AG04449 (cell line): Measurements from ENCODE around the gene PES1.
"Not testable (repeated sequence)": the region's sequence is repeated elsewhere in the genome, so short reads cannot be mapped to it uniquely, and the experiment has no call there.

Experiments
- CTCF ChIA-PET: fragments of 350-600 bp; formaldehyde crosslinking; extraction: SDS; loops from one replicate; lab custom pipeline; 2021; ENCODE audit warnings: antibody characterized with exemption; lab: Yijun Ruan, JAX
- POLR2A ChIA-PET: fragments of 400-600, 350-600 bp; formaldehyde crosslinking; extraction: SDS; loops from one replicate; lab custom pipeline; 2020; ENCODE audit warnings: antibody characterized with exemption, inconsistent platforms; lab: Yijun Ruan, JAX
- DNase-seq: peaks from one replicate; pipeline ENCODE4 v3.0.0-alpha.2; 2010; ENCODE audit warnings: low read depth, low spot score
- H3K4me3 ChIP-seq: 2 replicates; pipeline ENCODE4 v1.5.1; 2011; ENCODE audit warnings: low read depth, mild to moderate bottlenecking, control low read depth, low read length
- TF ChIP-seq, protein P1 (sequence below): IDR thresholded peaks from one replicate; pipeline ENCODE4 v1.5.1; 2011; ENCODE audit warnings: mild to moderate bottlenecking, moderate library complexity, low read length, control low read depth, inconsistent platforms; ENCODE audit not compliant: insufficient read depth; ENCODE audit errors: missing control alignments

The PES1 gene

GRCh38 chr22:30564045-30564760, 27.5 kb downstream of the PES1 start:
- ChIA-PET POLR2A (no interaction called here), CTCF (no interaction called here)
- H3K4me3 ChIP-seq, result no peak overlapping the region
- no peak for DNase-seq
- TF ChIP-seq, protein P1, sequence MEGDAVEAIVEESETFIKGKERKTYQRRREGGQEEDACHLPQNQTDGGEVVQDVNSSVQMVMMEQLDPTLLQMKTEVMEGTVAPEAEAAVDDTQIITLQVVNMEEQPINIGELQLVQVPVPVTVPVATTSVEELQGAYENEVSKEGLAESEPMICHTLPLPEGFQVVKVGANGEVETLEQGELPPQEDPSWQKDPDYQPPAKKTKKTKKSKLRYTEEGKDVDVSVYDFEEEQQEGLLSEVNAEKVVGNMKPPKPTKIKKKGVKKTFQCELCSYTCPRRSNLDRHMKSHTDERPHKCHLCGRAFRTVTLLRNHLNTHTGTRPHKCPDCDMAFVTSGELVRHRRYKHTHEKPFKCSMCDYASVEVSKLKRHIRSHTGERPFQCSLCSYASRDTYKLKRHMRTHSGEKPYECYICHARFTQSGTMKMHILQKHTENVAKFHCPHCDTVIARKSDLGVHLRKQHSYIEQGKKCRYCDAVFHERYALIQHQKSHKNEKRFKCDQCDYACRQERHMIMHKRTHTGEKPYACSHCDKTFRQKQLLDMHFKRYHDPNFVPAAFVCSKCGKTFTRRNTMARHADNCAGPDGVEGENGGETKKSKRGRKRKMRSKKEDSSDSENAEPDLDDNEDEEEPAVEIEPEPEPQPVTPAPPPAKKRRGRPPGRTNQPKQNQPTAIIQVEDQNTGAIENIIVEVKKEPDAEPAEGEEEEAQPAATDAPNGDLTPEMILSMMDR, result no peak

GRCh38 chr22:30562366-30562765, 29.3 kb downstream of the PES1 start:
- TF ChIP-seq, protein P1, result no peak
- ChIA-PET CTCF (no interaction called here), POLR2A (interaction anchor here (0.8 kb wide), 1 partner anchor 9 kb away, joined by 3 read pairs; no protein-coding TSS in a partner anchor)
- DNase-seq, result no peak
- H3K4me3 ChIP-seq, result no peak overlapping the region

DNA sequence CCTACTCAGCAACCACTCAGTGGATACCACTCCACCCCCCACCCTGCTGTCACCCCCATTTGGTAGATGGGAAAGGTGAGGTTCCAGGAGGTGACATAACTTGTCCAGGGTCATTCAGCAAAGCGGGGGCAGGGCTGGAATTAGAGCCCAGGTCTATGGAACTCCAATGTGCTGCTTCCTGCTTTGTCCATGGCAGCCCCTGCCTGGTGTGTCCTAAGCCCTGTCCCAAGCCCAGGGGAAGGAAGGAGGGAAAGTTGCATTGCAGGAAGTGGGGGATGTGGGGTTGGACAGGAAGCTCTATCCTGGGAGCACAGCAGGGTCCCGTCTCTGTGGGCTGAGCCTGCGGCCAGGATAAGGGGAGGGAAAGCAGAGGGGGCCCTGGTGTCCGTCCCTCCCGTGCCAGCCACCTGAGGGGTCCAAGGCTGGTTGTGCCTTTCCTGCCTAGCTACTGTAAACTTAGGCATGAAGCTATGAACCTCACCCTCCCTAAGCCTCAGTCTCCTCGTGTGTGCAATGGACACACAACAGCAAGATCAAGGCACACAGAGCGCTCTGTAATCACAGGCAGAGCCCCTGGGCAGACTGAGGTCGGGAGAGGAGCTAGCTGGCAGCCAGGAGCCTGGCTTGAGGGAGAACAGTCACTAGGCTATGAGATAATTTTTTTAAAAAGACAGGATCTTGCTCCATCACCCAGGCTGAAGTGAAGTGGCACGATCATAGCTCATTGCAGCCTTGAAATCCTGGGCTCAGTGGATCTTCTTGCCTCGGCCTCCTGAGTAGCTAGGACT, 30.1 kb downstream of the PES1 start:
- no peak for DNase-seq
- ChIA-PET POLR2A (interaction anchor here (0.8 kb wide), 1 partner anchor 10 kb away, joined by 3 read pairs; no protein-coding TSS in a partner anchor), CTCF (no interaction called here)
- H3K4me3 ChIP-seq, result no peak overlapping the region
- TF ChIP-seq, protein P1, result no peak

DNA sequence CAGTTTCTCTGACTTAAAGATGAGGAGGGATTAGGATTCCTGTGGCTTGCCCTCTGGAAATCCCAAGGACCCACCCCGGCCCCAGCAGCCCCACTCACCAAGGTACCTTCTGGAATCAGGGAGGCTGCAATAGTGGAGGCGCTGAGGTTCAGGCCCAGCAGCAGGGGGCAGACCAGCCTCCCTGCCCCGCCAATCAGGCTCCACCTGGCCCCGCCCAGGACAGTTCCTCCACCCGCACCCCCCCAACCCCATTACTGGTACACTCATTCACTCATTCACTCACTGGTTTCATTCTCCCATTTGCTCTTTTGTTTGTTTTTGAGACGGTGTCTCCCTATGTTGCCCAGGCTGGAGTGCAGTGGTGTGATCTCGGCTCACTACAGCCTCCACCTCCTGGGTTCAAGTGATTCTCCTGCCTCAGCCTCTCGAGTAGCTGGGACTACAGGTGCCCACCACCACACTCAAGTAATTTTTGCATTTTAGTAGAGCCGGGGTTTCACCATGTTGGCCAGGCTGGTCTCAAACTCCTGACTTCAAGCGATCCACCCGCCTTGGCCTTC, 31.0 kb downstream of the PES1 start:
- CTCF ChIA-PET, DNase-seq, POLR2A ChIA-PET, H3K4me3 ChIP-seq: not testable (repeated sequence)

DNA sequence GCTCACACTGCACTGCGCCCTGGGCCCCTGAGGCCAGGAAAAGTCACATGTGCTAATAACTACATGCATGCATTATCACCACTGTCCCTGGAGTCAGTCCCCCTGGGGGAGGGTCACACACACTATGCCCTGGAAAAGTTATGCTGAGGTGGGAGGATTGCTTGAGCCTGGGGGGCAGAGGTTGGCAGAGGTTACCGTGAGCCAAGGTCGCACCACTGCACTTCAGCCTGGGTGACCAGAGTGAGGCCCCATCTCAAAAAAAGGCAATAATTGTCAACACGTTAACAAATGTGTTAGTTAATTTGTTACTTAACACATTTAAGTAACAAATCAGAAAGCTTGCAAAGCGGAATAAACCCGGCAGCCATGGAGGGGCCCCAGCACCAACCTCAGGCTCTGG, 31.8 kb downstream of the PES1 start:
- DNase-seq, result no peak
- no peak overlapping the region for H3K4me3 ChIP-seq
- ChIA-PET CTCF (no interaction called here), POLR2A (no interaction called here)
- TF ChIP-seq, protein P1, result no peak

- H3K4me3 ChIP-seq, result no peak overlapping the region
- ChIA-PET POLR2A (no interaction called here), CTCF (no interaction called here)
- TF ChIP-seq, protein P1, result no peak
- DNase-seq, result no peak
Observed at GRCh38 chr22:30557243-30557642, 34.5 kb downstream of the PES1 start.
